ENCODE data around the gene ZNF577.

DNA sequence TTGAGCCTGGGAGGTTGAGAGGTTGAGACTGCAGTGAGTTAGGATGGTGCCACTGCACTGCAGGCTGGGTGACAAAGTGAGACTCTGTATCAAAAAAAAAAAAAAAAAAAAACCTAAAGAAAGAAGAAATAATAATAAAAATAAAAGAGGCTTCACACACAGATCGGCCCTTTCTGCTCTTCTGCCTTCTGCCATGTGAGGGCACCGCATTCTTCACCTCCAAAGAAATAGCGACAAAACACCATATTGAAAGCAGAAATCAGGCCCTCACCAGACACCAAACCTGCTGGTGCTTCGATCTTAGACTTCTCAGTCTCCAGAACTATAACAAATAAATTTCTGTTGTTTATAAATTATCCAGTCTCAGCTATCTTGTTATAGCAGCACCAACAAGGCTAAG lies 14.1 kb upstream of the ZNF577 start:
- TF ChIP-seq CTCF (conservative IDR thresholded peaks at IDR 0.05) (no peak), ZFX (IDR thresholded peaks at IDR 0.05) (no peak)
